Activated CD4-positive, alpha-beta memory T cell treated with anti-CD3 and anti-CD28 coated beads for 36 hours (primary cell): ENCODE measurements around the gene LRP1. TPM values are rescaled to one million over a fixed set of nuclear protein-coding genes. Genes with fewer than 3 reads are reported as not detected.

Experiments used
- CTCF ChIA-PET: fragments of 350-600 bp; sonication (Branson Sonifier 250); formaldehyde crosslinking; loops from one replicate; lab custom pipeline; 2021; ENCODE audit warnings: antibody characterized with exemption, inconsistent platforms; lab: Charles Lee
- POLR2A ChIA-PET: fragments of 350-600 bp; sonication (Branson Sonifier 250); formaldehyde crosslinking; loops from one replicate; lab custom pipeline; 2021; ENCODE audit warnings: antibody characterized with exemption; lab: Charles Lee
- DNase-seq: peaks from one replicate; pipeline ENCODE4 v3.0.0-alpha.2; 2020
- H3K27ac Mint-ChIP-seq: one replicate; pipeline ENCODE4 v1.8.0; 2021; ENCODE audit warnings: mixed read lengths
- H3K27me3 Mint-ChIP-seq: one replicate; pipeline ENCODE4 v1.8.0; 2021; ENCODE audit warnings: mixed read lengths
- H3K36me3 Mint-ChIP-seq: one replicate; pipeline ENCODE4 v1.8.0; 2021; ENCODE audit warnings: mixed read lengths
- H3K4me1 Mint-ChIP-seq: one replicate; pipeline ENCODE4 v1.8.0; 2021; ENCODE audit warnings: low read depth, mixed read lengths
- H3K4me3 Mint-ChIP-seq: one replicate; pipeline ENCODE4 v1.8.0; 2021; ENCODE audit warnings: mild to moderate bottlenecking, mixed read lengths
- H3K9me3 Mint-ChIP-seq: one replicate; pipeline ENCODE4 v1.8.0; 2021; ENCODE audit warnings: mixed read lengths
- intact Hi-C: fragments of 100-400 bp; cut with micrococcal nuclease; formaldehyde crosslinking; loops from one replicate; pipeline ENCODE4 v1.15.1; 2023
- total RNA-seq, 2 experiments: library from RNA; stranded (reverse); gene quantifications; one replicate each; pipeline ENCODE4 v1.2.3, GENCODE V29; 2021

The LRP1 gene
- total RNA-seq, 2 experiments from 2014 or later: 1.4 TPM

DNA sequence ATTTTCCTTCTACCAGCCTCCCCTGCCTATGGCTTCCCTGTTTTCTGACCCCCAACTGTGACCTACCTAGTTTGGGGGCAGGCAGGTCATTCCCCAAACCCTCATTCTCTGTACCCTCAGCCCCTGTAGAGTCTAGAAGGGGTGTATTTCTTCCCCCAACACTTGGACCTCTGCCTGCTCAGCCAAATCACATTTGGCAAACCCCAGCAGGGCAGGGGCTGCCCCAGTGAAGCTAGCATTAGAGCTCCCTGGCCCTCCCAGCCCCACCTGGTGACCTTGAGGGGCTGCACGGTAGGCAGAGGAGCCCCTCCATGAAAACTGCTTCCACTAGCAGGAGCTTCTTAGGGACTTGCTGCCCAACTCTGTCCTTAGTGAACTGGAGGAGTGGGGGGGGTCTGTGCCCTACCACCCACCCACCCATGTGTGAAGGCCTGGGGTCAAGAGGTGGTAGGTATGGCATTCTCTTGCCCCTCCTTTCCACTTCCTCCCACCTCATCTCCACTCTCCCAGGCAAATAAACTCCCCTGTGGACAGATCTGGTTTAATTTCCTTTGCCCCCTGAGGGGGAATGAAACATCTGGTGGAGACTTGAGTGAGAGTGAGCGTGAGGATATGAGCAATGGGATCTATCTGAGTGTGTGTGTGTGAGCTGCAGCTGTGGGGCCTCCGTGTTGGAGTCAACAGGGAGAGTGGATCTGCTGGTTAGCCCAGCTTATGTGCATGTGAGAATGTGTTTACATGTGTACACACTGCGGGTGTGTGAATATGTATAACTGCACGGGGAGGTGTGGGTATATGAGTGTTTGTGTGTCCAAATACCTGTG lies 90.0 kb downstream of the LRP1 start:
- H3K4me1 Mint-ChIP-seq: peaks cover 41% of the 10 kb centered on the region
- H3K36me3 Mint-ChIP-seq: no peaks in the 10 kb centered on the region
- H3K4me3 Mint-ChIP-seq: no peak overlapping the region
- no peak for DNase-seq
- H3K27me3 Mint-ChIP-seq: peaks cover 86% of the 10 kb centered on the region
- ChIA-PET POLR2A (interaction anchor here (1.1 kb wide), 1 partner anchor 22 kb away, joined by 3 read pairs; no protein-coding TSS in a partner anchor), CTCF (interaction anchor here (9.7 kb wide), 1 partner anchor 24 kb away, joined by 447 read pairs; a partner anchor contains a TSS)
- no peaks in the 10 kb centered on the region for H3K9me3 Mint-ChIP-seq
- intact Hi-C loops: no loop called here
- no peak overlapping the region for H3K27ac Mint-ChIP-seq

GRCh38 chr12:57219205-57219992 lies 91.1 kb downstream of the LRP1 start:
- intact Hi-C loops: no loop called here
- Mint-ChIP-seq H3K27ac (no peak overlapping the region), H3K4me1 (peaks cover 29% of the 10 kb centered on the region), H3K36me3 (no peaks in the 10 kb centered on the region), H3K4me3 (no peak overlapping the region), H3K9me3 (no peaks in the 10 kb centered on the region), H3K27me3 (peaks cover 84% of the 10 kb centered on the region)
- ChIA-PET POLR2A (interaction anchor here (1.7 kb wide), 1 partner anchor 10 kb away, joined by 5 read pairs; the partner anchor contains the start of gene SHMT2), CTCF (interaction anchor here (0.7 to 9.7 kb wide), 3 partner anchors 10 to 236 kb away, joined by 3 to 447 read pairs (median 4); partner anchors contain the start of gene SHMT2)
- DNase-seq: no peak

GRCh38 chr12:57219993-57220754 lies 91.9 kb downstream of the LRP1 start:
- no peak overlapping the region for H3K27ac Mint-ChIP-seq
- peaks cover 81% of the 10 kb centered on the region for H3K27me3 Mint-ChIP-seq
- H3K4me1 Mint-ChIP-seq: peaks cover 30% of the 10 kb centered on the region
- H3K4me3 Mint-ChIP-seq: no peak overlapping the region
- POLR2A ChIA-PET: interaction anchor here (1.7 kb wide), 1 partner anchor 9 kb away, joined by 5 read pairs; the partner anchor contains the start of gene SHMT2
- CTCF ChIA-PET: interaction anchor here (0.7 to 9.7 kb wide), 3 partner anchors 10 to 236 kb away, joined by 3 to 447 read pairs (median 4); partner anchors contain the start of gene SHMT2
- H3K36me3 Mint-ChIP-seq: no peaks in the 10 kb centered on the region
- no peaks in the 10 kb centered on the region for H3K9me3 Mint-ChIP-seq
- intact Hi-C loops: no loop called here
- no peak for DNase-seq

DNA sequence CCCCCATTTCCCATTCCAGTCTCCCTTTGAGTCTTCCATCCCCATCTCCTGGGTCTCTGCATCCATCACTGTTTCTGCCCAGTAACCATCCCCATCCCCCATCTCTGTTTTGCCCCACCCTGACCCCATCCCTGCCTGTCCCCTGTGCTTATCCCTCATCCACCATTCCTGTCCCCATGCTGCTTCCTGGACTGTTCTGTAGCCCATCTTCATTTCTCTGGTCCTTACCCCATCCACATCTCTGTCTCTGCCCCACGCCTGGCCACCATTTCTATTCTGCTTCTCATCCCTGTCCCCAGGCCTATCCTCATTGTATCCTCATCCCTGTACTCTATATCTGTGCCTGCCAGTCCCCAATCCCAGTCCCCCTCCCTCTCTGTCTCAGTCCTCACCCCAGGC lies 92.5 kb downstream of the LRP1 start:
- H3K4me1 Mint-ChIP-seq: peaks cover 29% of the 10 kb centered on the region
- no peaks in the 10 kb centered on the region for H3K36me3 Mint-ChIP-seq
- H3K9me3 Mint-ChIP-seq: no peaks in the 10 kb centered on the region
- ChIA-PET POLR2A (interaction anchor here (1.1 kb wide), 1 partner anchor 9 kb away, joined by 3 read pairs; the partner anchor contains the start of gene SHMT2), CTCF (interaction anchor here (11.5 to 13.3 kb wide), 2 partner anchors 6 to 20 kb away, joined by 175 to 447 read pairs; partner anchors contain the start of gene NXPH4)
- H3K27ac Mint-ChIP-seq: no peak overlapping the region
- intact Hi-C loops: no loop called here
- H3K4me3 Mint-ChIP-seq: no peak overlapping the region
- DNase-seq: no peak
- peaks cover 79% of the 10 kb centered on the region for H3K27me3 Mint-ChIP-seq

- intact Hi-C loops: no loop called here
- Mint-ChIP-seq H3K4me3 (no peak overlapping the region), H3K36me3 (peaks cover under 1% of the 10 kb centered on the region), H3K27ac (no peak overlapping the region), H3K9me3 (no peaks in the 10 kb centered on the region), H3K4me1 (peaks cover 26% of the 10 kb centered on the region), H3K27me3 (peaks cover 80% of the 10 kb centered on the region)
- DNase-seq: no peak
- ChIA-PET CTCF (interaction anchor here (0.5 to 13.3 kb wide), 3 partner anchors 7 to 536 kb away, joined by 5 to 447 read pairs (median 175); partner anchors contain the start of gene NXPH4), POLR2A (interaction anchor here (1.1 kb wide), 1 partner anchor 8 kb away, joined by 3 read pairs; the partner anchor contains the start of gene SHMT2)
Observed at GRCh38 chr12:57221169-57221917, 93.1 kb downstream of the LRP1 start.

DNA sequence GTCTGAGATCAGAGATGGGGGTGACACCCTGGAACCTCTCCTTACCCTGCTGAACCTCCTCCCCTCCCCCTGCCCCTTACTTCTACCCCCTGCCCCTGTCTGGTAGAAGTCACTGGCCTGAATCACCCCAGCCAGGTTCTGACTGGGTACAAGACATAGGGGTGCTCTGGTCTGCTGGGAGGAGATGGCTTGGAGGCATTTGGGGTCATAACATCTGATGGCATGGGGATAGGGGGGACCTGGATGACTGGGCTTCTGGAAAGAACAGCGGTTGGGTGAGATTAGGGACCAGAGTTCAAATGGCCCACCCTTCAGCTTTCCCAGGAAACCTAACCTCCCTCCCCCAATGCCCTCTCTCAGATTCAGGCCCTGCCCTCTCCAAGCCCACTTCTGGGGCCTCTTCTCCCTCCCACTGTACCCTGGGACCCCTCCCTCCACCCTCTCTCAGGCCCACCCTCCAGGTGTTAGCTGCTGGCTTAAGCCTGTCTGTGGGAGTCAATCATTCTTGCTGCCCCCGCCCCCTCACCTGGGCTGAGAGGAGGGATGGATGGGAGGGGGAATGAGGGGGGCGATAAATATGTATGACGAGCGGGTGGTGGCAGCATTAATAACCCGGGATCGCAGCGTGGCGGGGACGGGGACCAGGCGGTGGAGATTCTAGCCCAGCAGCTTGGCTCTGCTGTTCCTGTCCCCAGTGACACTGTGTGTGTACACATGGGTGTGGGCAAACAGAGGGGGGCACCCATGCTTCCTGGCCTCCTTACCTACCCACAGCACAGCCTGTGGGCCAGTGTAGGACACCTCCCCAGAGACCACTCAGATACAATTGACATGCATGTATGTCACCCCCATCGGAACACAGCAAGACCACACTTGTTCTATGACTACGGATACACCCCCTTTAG lies 94.3 kb downstream of the LRP1 start:
- POLR2A ChIA-PET: interaction anchor here (0.6 kb wide), 1 partner anchor 20 kb away, joined by 3 read pairs; no protein-coding TSS in a partner anchor
- H3K27me3 Mint-ChIP-seq: peaks cover 83% of the 10 kb centered on the region

DNA sequence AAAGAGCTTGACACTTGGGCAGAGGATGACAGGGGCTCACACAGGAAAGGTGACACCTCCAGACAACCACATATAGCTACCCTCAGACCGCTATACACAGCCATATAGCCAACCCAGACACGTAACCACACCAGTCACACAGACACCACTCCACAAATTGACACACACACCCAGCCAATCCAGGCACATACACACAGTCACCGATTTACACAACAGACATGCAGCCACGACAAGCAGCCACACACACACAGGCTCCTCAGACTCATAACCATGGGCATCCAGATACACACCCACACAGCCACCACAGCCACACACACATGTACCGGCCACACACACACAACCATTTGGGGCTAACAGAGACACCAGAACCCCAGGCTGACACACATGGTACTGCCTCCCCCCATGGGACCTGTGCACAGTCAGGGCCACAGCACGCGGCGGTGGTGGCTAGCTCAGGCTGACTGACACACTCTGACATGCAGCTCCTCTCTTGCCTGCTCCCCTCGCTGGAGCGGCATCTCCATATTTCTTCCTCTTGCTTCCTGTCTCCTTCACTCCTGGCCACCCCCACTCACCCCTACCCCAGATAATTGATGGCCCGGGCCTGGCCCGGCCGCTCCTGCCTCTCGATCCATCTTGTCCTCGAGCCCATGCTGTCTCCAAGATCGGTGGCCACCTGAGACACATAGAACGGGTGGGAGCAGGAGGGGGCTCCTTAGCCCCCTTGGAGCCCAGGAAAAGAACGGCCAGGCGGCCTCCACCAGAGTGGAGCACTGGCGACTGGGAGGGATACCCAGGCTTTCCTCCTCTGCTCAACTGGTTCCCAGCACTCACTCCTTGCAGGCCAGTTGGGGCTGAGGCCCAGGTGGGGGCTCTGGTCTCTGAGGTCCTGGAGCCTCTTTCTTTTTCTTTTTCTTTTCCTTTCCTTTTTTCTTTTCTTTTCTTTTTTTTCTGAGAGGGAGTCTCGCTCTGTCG lies 95.2 kb downstream of the LRP1 start:
- no peaks in the 10 kb centered on the region for H3K9me3 Mint-ChIP-seq
- no peak overlapping the region for H3K4me3 Mint-ChIP-seq
- peaks cover 76% of the 10 kb centered on the region for H3K27me3 Mint-ChIP-seq
- ChIA-PET POLR2A (interaction anchor here (0.6 to 1.0 kb wide), 3 partner anchors 18 to 19 kb away, joined by 3 to 5 read pairs (median 4); no protein-coding TSS in a partner anchor), CTCF (interaction anchor here (1.1 to 13.3 kb wide), 5 partner anchors 9 to 229 kb away, joined by 3 to 447 read pairs (median 9); partner anchors contain the start of gene NXPH4)
- DNase-seq: no peak
- intact Hi-C loops: loop anchor here (2.0 kb wide), 1 partner anchor 15 kb away; no protein-coding TSS in a partner anchor
- H3K27ac Mint-ChIP-seq: no peak overlapping the region
- H3K36me3 Mint-ChIP-seq: peaks cover 3% of the 10 kb centered on the region
- H3K4me1 Mint-ChIP-seq: peaks cover 25% of the 10 kb centered on the region

More for the DNA sequence above, 94.3 kb downstream of the LRP1 start:
- Mint-ChIP-seq H3K4me3 (no peak overlapping the region), H3K27ac (no peak overlapping the region), H3K36me3 (peaks cover 3% of the 10 kb centered on the region), H3K9me3 (no peaks in the 10 kb centered on the region), H3K4me1 (peaks cover 28% of the 10 kb centered on the region)
- intact Hi-C loops: no loop called here
- CTCF ChIA-PET: interaction anchor here (11.5 to 13.3 kb wide), 2 partner anchors 8 to 18 kb away, joined by 175 to 447 read pairs; partner anchors contain the start of gene NXPH4
- DNase-seq: no peak

- DNase-seq: no peak
- peaks cover 67% of the 10 kb centered on the region for H3K27me3 Mint-ChIP-seq
- intact Hi-C loops: loop anchor here (2.0 kb wide), 1 partner anchor 14 kb away; no protein-coding TSS in a partner anchor
- peaks cover 33% of the 10 kb centered on the region for H3K4me1 Mint-ChIP-seq
- H3K9me3 Mint-ChIP-seq: no peaks in the 10 kb centered on the region
- H3K27ac Mint-ChIP-seq: no peak overlapping the region
- CTCF ChIA-PET: interaction anchor here (1.1 to 13.3 kb wide), 7 partner anchors 9 to 234 kb away, joined by 3 to 447 read pairs (median 6); partner anchors contain the start of genes GLI1, NXPH4 and STAT6
- H3K4me3 Mint-ChIP-seq: no peak overlapping the region
- H3K36me3 Mint-ChIP-seq: peaks cover 3% of the 10 kb centered on the region
- POLR2A ChIA-PET: interaction anchor here (0.9 to 1.0 kb wide), 2 partner anchors 17 to 18 kb away, joined by 4 to 5 read pairs; no protein-coding TSS in a partner anchor
Observed at GRCh38 chr12:57224278-57224972, 96.1 kb downstream of the LRP1 start.
